ENCODE results near the gene SNF8. TPM values are rescaled to one million over a fixed set of nuclear protein-coding genes. Genes with fewer than 3 reads are reported as not detected.

Gene SNF8
- total and polyA plus RNA-seq, 9 donors = 41.0 to 94.2 (median 66.7) TPM

- peaks cover 6% of the 10 kb centered on the region for H3K27me3 ChIP-seq
- intact Hi-C loops (cut with DNase I) = no loop called here
- no peak for TF ChIP-seq EP300 (IDR thresholded peaks at IDR 0.05)
- no peak for TF ChIP-seq POLR2A (IDR thresholded peaks at IDR 0.05)
- TF ChIP-seq, protein P1, sequence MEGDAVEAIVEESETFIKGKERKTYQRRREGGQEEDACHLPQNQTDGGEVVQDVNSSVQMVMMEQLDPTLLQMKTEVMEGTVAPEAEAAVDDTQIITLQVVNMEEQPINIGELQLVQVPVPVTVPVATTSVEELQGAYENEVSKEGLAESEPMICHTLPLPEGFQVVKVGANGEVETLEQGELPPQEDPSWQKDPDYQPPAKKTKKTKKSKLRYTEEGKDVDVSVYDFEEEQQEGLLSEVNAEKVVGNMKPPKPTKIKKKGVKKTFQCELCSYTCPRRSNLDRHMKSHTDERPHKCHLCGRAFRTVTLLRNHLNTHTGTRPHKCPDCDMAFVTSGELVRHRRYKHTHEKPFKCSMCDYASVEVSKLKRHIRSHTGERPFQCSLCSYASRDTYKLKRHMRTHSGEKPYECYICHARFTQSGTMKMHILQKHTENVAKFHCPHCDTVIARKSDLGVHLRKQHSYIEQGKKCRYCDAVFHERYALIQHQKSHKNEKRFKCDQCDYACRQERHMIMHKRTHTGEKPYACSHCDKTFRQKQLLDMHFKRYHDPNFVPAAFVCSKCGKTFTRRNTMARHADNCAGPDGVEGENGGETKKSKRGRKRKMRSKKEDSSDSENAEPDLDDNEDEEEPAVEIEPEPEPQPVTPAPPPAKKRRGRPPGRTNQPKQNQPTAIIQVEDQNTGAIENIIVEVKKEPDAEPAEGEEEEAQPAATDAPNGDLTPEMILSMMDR (IDR thresholded peaks at IDR 0.05) = no peak
- H3K4me1 ChIP-seq (ENCODE audit: insufficient read depth) = no peaks in the 10 kb centered on the region
- H3K27ac ChIP-seq = no peak overlapping the region
- 17 to 24% (median 21%) methylated on average over 2 of the region's 2 CpGs for WGBS, 3 donors
- H3K9me3 ChIP-seq = no peaks in the 10 kb centered on the region
- DNase-seq = no peak
- H3K36me3 ChIP-seq = no peaks in the 10 kb centered on the region
- no peak overlapping the region for H3K4me3 ChIP-seq
Observed at GRCh38 chr17:48990882-48991357, 46.3 kb upstream of the SNF8 start.

DNA sequence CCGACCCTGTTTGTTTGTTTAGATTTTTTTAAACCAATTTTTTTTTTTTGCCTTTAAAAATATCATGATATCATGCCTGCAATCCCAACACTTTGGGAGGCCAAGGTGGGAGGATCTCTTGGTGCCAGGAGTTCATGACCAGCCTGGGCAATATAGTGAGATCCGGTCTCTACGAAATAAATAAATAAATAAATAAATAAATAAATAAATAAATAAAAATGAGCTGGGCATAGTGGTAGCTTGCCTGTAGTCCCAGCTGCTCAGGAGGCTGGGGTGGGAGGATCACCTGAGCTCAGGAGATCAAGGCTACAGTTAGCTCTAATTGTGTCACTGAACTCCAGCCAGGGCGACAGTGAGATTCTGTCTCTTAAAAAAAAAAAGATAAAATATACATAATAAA, 44.5 kb upstream of the SNF8 start:
- Histone ChIP-seq H3K4me3 (no peak overlapping the region), H3K9me3 (no peaks in the 10 kb centered on the region), H3K27ac (no peak overlapping the region), H3K4me1 (ENCODE audit: insufficient read depth) (no peaks in the 10 kb centered on the region), H3K27me3 (peaks cover 6% of the 10 kb centered on the region), H3K36me3 (no peaks in the 10 kb centered on the region)
- intact Hi-C loops (cut with DNase I) = loop anchor here in 1 of 4 donors (10.0 kb wide), 1 partner anchor 56 kb away; no protein-coding TSS in a partner anchor
- WGBS, 3 donors = 74 to 86% (median 75%) methylated on average over 4 of the region's 4 CpGs
- no peak for TF ChIP-seq EP300 (IDR thresholded peaks at IDR 0.05)
- no peak for TF ChIP-seq POLR2A (IDR thresholded peaks at IDR 0.05)
- TF ChIP-seq, protein P1 (IDR thresholded peaks at IDR 0.05) = no peak
- DNase-seq = no peak

GRCh38 chr17:48985436-48986245, 41.0 kb upstream of the SNF8 start:
- Histone ChIP-seq H3K27me3 (no peaks in the 10 kb centered on the region), H3K36me3 (no peaks in the 10 kb centered on the region), H3K4me1 (ENCODE audit: insufficient read depth) (no peaks in the 10 kb centered on the region), H3K4me3 (no peak overlapping the region), H3K27ac (no peak overlapping the region), H3K9me3 (no peaks in the 10 kb centered on the region)
- intact Hi-C loops (cut with DNase I) = loop anchor here in 1 of 4 donors (10.0 kb wide), 1 partner anchor 59 kb away; no protein-coding TSS in a partner anchor
- DNase-seq = no peak
- 65 to 70% (median 68%) methylated on average over 13 of the region's 13 CpGs for WGBS, 3 donors
- TF ChIP-seq EP300 (IDR thresholded peaks at IDR 0.05) = no peak
- TF ChIP-seq, protein P1 (IDR thresholded peaks at IDR 0.05) = no peak
- TF ChIP-seq POLR2A (IDR thresholded peaks at IDR 0.05) = no peak

DNA sequence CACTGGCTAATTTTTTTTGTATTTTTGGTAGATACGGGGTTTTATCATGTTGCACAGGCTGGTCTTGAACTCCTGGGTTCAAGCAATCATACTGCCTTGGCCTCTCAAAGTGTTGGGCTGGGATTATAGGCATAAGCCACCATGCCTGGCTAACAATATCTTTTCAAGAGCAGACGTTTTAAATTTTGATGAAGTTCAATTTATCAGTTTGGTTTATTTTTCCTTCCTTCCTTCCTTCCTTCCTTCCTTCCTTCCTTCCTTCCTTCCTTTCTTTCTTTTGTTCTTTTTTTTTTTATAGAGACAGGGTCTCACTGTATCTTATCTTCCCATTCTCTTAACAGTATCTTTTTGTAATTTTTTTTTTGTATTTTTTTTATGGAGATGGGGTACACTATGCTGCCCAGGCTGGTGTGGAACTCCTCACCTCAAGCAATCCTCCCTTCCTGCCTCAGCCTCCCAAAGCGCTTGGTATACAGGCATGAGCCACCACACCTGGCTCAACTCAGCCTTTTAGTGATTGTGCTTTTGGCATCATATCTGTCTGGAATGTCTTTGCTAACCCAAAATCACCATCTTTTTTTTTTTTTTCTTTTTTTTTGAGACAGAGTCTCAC, 37.4 kb upstream of the SNF8 start:
- Histone ChIP-seq H3K9me3 (no peaks in the 10 kb centered on the region), H3K27me3 (no peaks in the 10 kb centered on the region), H3K4me3 (no peak overlapping the region), H3K27ac (no peak overlapping the region), H3K36me3 (no peaks in the 10 kb centered on the region), H3K4me1 (ENCODE audit: insufficient read depth) (no peaks in the 10 kb centered on the region)
- TF ChIP-seq, protein P1 (IDR thresholded peaks at IDR 0.05) = no peak
- TF ChIP-seq POLR2A (IDR thresholded peaks at IDR 0.05) (no peak), EP300 (IDR thresholded peaks at IDR 0.05) (no peak)
- WGBS, 3 donors = 63 to 72% (median 68%) methylated on average over 3 of the region's 3 CpGs
- intact Hi-C loops (cut with DNase I) = loop anchor here in 1 of 4 donors (10.0 kb wide), 1 partner anchor 63 kb away; no protein-coding TSS in a partner anchor
- no peak for DNase-seq

Data from ovary (tissue), 9 donors.